ENCODE results near the gene IL4R. TPM values are rescaled to one million over a fixed set of nuclear protein-coding genes. Genes with fewer than 3 reads are reported as not detected.

IL4R gene
- total RNA-seq, 2 experiments from 2014 or later: 73.1 to 82.8 TPM

DNA sequence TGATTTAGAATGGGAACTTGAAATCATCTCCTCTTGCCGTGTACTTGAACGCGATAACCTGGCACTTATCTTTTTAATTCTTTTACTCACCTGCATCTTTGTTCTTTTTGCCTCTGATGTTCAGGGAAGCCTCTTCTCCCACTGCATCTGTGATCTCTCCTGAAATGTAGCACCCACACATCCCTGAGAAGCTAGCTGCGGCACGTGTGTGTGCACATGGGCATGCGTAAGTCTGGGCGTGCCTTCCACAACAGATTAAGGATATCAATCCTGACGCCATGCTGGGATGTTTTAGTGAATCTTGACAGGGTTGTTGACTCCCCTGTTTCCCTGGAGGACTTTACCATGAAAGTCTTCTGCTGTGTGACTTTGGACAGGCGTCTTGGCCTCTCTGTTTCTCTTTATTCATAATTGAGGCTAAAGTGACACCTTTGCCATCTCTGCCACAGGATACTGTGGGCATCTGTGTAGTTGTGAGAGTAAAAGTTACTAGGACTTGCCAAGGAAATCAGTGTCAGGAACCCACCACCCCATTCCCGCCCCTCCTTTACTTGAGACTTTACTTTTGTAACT lies 20.5 kb downstream of the IL4R start:
- no peak overlapping the region for H3K4me3 ChIP-seq (ENCODE audit: low read depth, low read length, poor library complexity, severe bottlenecking)
- H4K20me1 ChIP-seq (ENCODE audit: insufficient read depth, low read length): no peaks in the 10 kb centered on the region
- no peak for DNase-seq (ENCODE audit: low spot score)
- H3K4me1 ChIP-seq (ENCODE audit: insufficient read depth, low read length, poor library complexity, severe bottlenecking): no peaks in the 10 kb centered on the region
- TF ChIP-seq, protein P1, sequence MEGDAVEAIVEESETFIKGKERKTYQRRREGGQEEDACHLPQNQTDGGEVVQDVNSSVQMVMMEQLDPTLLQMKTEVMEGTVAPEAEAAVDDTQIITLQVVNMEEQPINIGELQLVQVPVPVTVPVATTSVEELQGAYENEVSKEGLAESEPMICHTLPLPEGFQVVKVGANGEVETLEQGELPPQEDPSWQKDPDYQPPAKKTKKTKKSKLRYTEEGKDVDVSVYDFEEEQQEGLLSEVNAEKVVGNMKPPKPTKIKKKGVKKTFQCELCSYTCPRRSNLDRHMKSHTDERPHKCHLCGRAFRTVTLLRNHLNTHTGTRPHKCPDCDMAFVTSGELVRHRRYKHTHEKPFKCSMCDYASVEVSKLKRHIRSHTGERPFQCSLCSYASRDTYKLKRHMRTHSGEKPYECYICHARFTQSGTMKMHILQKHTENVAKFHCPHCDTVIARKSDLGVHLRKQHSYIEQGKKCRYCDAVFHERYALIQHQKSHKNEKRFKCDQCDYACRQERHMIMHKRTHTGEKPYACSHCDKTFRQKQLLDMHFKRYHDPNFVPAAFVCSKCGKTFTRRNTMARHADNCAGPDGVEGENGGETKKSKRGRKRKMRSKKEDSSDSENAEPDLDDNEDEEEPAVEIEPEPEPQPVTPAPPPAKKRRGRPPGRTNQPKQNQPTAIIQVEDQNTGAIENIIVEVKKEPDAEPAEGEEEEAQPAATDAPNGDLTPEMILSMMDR (conservative IDR thresholded peaks at IDR 0.05; ENCODE audit: low read length): no peak
- TF ChIP-seq EZH2phosphoT487 (IDR thresholded peaks at IDR 0.05; ENCODE audit: borderline replicate concordance, low read depth, low read length): no peak
- H3K9me3 ChIP-seq (ENCODE audit: low read length): no peaks in the 10 kb centered on the region
- H3K9me2 ChIP-seq (ENCODE audit: insufficient read depth, low read length): no peaks in the 10 kb centered on the region
- H2AFZ ChIP-seq (ENCODE audit: low read length): no peak overlapping the region
- no peak overlapping the region for H3K4me2 ChIP-seq (ENCODE audit: low read length)
- intact Hi-C loops (cut with micrococcal nuclease; ENCODE audit: unreplicated experiment): no loop called here
- POLR2A ChIA-PET: no interaction called here
- CTCF ChIA-PET (ENCODE audit: unreplicated experiment): no interaction called here
- H3K36me3 ChIP-seq (ENCODE audit: insufficient read depth, low read length): peaks cover 67% of the 10 kb centered on the region
- H3K79me2 ChIP-seq (ENCODE audit: insufficient read depth, low read depth, low read length): no peaks in the 10 kb centered on the region
- H3K27ac ChIP-seq (ENCODE audit: low read depth, low read length, poor library complexity, severe bottlenecking): no peak overlapping the region
- BruUV-seq (replicated peaks): no TSS peak

DNA sequence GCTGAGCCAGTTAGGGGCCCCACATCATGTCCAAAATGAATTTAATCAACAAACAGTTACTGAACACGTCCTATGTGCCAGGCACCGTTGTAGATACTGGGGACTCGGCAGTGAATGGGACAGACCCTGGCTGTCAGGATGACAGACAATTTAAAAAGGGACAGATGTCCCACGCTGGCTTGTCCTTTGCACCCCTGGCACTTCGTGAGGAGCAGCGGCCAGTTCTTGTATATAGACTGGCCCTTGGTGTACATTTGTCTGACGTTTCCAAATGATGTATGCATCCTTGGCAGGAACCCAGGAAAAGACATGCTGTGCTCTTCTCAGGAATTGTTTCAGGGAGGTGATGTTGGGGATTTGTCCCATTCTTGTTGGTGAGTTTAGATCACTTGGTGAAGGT lies 21.1 kb downstream of the IL4R start:
- ChIA-PET POLR2A (no interaction called here), CTCF (ENCODE audit: unreplicated experiment) (no interaction called here)
- TF ChIP-seq, protein P1 (conservative IDR thresholded peaks at IDR 0.05; ENCODE audit: low read length): no peak
- no peak for TF ChIP-seq EZH2phosphoT487 (IDR thresholded peaks at IDR 0.05; ENCODE audit: borderline replicate concordance, low read depth, low read length)
- no peaks in the 10 kb centered on the region for H4K20me1 ChIP-seq (ENCODE audit: insufficient read depth, low read length)
- H3K4me1 ChIP-seq (ENCODE audit: insufficient read depth, low read length, poor library complexity, severe bottlenecking): no peaks in the 10 kb centered on the region
- H3K4me3 ChIP-seq (ENCODE audit: low read depth, low read length, poor library complexity, severe bottlenecking): no peak overlapping the region
- no peak overlapping the region for H3K27ac ChIP-seq (ENCODE audit: low read depth, low read length, poor library complexity, severe bottlenecking)
- no peaks in the 10 kb centered on the region for H3K9me2 ChIP-seq (ENCODE audit: insufficient read depth, low read length)
- H3K4me2 ChIP-seq (ENCODE audit: low read length): no peak overlapping the region
- intact Hi-C loops (cut with micrococcal nuclease; ENCODE audit: unreplicated experiment): no loop called here
- H3K79me2 ChIP-seq (ENCODE audit: insufficient read depth, low read depth, low read length): no peaks in the 10 kb centered on the region
- no peaks in the 10 kb centered on the region for H3K9me3 ChIP-seq (ENCODE audit: low read length)
- H3K36me3 ChIP-seq (ENCODE audit: insufficient read depth, low read length): peaks cover 71% of the 10 kb centered on the region
- BruUV-seq (replicated peaks): no TSS peak
- no peak overlapping the region for H2AFZ ChIP-seq (ENCODE audit: low read length)
- DNase-seq (ENCODE audit: low spot score): no peak

DNA sequence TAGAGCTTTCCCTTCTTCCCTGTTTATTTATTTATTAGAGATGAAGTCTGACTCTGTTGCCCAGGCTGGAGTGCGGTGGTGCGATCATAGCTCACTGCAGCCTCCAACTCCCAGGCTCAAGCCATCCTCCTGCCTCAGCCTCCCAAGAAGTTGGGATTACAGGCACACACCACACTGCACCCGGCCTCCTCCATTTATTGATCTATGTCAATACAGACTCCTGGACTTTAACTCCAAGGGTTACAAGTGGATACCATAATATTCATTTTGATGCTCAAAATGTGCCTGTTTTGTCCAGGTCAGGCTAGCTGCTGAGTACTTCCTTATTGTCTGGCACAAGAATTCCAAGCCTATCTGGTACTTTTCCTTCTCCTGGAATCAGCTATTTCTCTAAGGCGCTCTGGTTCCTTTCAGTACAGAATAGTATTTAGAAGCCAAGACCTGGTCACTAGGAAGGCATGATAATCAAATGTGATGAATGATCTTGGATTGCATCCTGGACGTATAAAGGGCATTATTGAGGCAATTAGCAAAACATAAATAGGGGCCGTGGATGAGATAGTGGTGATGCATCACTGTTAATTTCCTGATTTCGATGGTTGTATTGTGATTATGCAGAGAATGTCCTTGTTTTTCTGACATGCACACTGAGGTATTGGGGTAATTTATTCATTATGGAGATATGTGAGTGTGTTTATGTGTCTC lies 21.7 kb downstream of the IL4R start:
- H3K9me2 ChIP-seq (ENCODE audit: insufficient read depth, low read length): no peaks in the 10 kb centered on the region
- no peaks in the 10 kb centered on the region for H3K79me2 ChIP-seq (ENCODE audit: insufficient read depth, low read depth, low read length)
- H3K36me3 ChIP-seq (ENCODE audit: insufficient read depth, low read length): peaks cover 74% of the 10 kb centered on the region
- H2AFZ ChIP-seq (ENCODE audit: low read length): no peak overlapping the region
- BruUV-seq (replicated peaks): no TSS peak
- H3K4me2 ChIP-seq (ENCODE audit: low read length): no peak overlapping the region
- H3K27ac ChIP-seq (ENCODE audit: low read depth, low read length, poor library complexity, severe bottlenecking): no peak overlapping the region
- no peaks in the 10 kb centered on the region for H3K4me1 ChIP-seq (ENCODE audit: insufficient read depth, low read length, poor library complexity, severe bottlenecking)
- TF ChIP-seq, protein P1 (conservative IDR thresholded peaks at IDR 0.05; ENCODE audit: low read length): no peak
- no peak for TF ChIP-seq EZH2phosphoT487 (IDR thresholded peaks at IDR 0.05; ENCODE audit: borderline replicate concordance, low read depth, low read length)
- no peaks in the 10 kb centered on the region for H4K20me1 ChIP-seq (ENCODE audit: insufficient read depth, low read length)
- ChIA-PET CTCF (ENCODE audit: unreplicated experiment) (interaction anchor here (0.6 kb wide), 2 partner anchors 32 to 34 kb away, joined by 3 read pairs; no protein-coding TSS in a partner anchor), POLR2A (interaction anchor here (0.7 kb wide), 1 partner anchor 19 kb away, joined by 3 read pairs; no protein-coding TSS in a partner anchor)
- no peaks in the 10 kb centered on the region for H3K9me3 ChIP-seq (ENCODE audit: low read length)
- intact Hi-C loops (cut with micrococcal nuclease; ENCODE audit: unreplicated experiment): no loop called here
- no peak overlapping the region for H3K4me3 ChIP-seq (ENCODE audit: low read depth, low read length, poor library complexity, severe bottlenecking)
- no peak for DNase-seq (ENCODE audit: low spot score)

All from OCI-LY7 (cell line).